IMR-90 (cell line): Measurements from ENCODE around the gene METAP2.

Source experiments
- CEBPB ChIP-seq: IDR thresholded peaks from 2 replicates; pipeline ENCODE4 v1.6.1; 2012; ENCODE audit warnings: low read depth, low read length, improper control_type of control experiment
- CHD1 ChIP-seq: IDR thresholded peaks from 2 replicates; pipeline ENCODE4 v1.6.1; 2012; ENCODE audit warnings: low read depth, low read length, improper control_type of control experiment
- CTCF ChIP-seq: conservative IDR thresholded peaks from 2 replicates; pipeline ENCODE4 v1.5.1; 2012; ENCODE audit warnings: mild to moderate bottlenecking, low read depth, low read length, improper control_type of control experiment
- MAFK ChIP-seq: IDR thresholded peaks from 2 replicates; pipeline ENCODE4 v1.6.1; 2012; ENCODE audit warnings: low read depth, low read length, improper control_type of control experiment
- MAZ ChIP-seq: IDR thresholded peaks from 2 replicates; pipeline ENCODE4 v1.6.1; 2012; ENCODE audit warnings: low read depth, mild to moderate bottlenecking, low read length, improper control_type of control experiment, moderate library complexity, borderline replicate concordance
- MXI1 ChIP-seq: IDR thresholded peaks from 2 replicates; pipeline ENCODE4 v1.6.1; 2012; ENCODE audit warnings: low read depth, mild to moderate bottlenecking, low read length, moderate library complexity, borderline replicate concordance
- POLR2A ChIP-seq: IDR thresholded peaks from 2 replicates; pipeline ENCODE4 v1.6.1; 2012; ENCODE audit warnings: mild to moderate bottlenecking, low read depth, low read length
- RAD21 ChIP-seq: IDR thresholded peaks from 2 replicates; pipeline ENCODE4 v1.6.1; 2012; ENCODE audit warnings: low read length, improper control_type of control experiment
- RCOR1 ChIP-seq: IDR thresholded peaks from 2 replicates; pipeline ENCODE4 v1.6.1; 2012; ENCODE audit warnings: mild to moderate bottlenecking, low read length, improper control_type of control experiment; ENCODE audit not compliant: insufficient replicate concordance
- RFX5 ChIP-seq: IDR thresholded peaks from 2 replicates; pipeline ENCODE4 v1.8.0; 2012; ENCODE audit warnings: low read depth, mild to moderate bottlenecking, low read length, moderate library complexity
- SMC3 ChIP-seq: fragments of 150-350 bp; IDR thresholded peaks from 2 replicates; pipeline ENCODE4 v1.6.1; 2016; ENCODE audit warnings: low read depth, mild to moderate bottlenecking, antibody characterized with exemption, low read length, moderate library complexity
- USF2 ChIP-seq: fragments of 150-350 bp; IDR thresholded peaks from 2 replicates; pipeline ENCODE4 v1.6.1; 2017; ENCODE audit warnings: mild to moderate bottlenecking, antibody characterized with exemption, low read length, low read depth

- TF ChIP-seq CTCF (no peak), USF2 (no peak), SMC3 (no peak), MAFK (no peak), POLR2A (no peak), RFX5 (no peak), MXI1 (no peak), MAZ (no peak), CEBPB (peak; percentile 55; the same call in 1 of the 2 replicates), CHD1 (no peak), RAD21 (no peak), RCOR1 (no peak)
Measured at GRCh38 chr12:95554532-95555071, 80.7 kb downstream of the METAP2 start.
